GM21390 (cell line): ENCODE measurements around the gene CADM3.

Experiments used
- ATAC-seq: cut with Tn5 transposase; IDR thresholded peaks from one replicate; pipeline ENCODE4 v1.9.1; 2021; ENCODE audit not compliant: unreplicated experiment

The CADM3 gene

GRCh38 chr1:159206110-159206509 is 34.7 kb downstream of the CADM3 start:
- no peak for ATAC-seq

DNA sequence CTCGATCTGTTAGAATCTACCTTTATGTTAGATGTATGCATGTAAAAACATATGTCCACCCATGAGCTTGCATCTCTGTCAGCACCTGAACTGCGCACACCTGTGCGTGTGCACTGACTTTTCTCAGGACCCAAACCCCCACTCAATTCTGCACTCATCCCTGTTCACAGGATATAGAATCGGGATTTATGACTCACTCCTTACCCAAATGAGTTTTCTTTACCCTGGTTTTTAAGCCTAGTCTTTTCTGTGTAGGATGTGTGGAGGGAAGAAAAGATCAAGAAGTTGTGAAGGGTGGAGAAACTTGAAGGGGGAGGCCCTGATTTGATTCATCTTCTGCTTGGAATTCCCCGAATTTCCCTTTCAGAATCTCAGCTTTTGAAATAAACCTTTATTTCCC is 35.7 kb downstream of the CADM3 start:
- ATAC-seq: no peak

DNA sequence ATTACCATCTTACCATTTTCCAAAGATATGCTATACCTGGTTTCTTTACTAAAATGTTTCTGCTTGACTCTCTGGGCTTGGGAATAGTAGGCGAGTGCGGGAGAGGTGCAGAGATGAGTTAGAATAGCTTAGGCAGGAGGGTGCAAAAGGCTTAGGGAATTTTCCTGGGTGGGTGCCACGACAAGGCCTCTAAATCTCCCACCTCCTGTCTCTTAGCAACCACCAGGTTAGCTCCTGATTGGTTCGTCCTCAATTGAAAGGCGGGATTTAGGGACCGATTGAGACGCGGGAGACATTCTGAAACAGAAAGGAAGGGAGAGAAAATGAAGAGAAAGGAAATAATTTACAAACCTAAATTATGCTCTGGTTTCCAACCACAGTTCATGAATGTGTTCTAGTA is 36.4 kb downstream of the CADM3 start:
- ATAC-seq: no peak

- ATAC-seq: no peak
Observed at GRCh38 chr1:159208175-159208825, 36.9 kb downstream of the CADM3 start.

GRCh38 chr1:159209061-159209460 is 37.6 kb downstream of the CADM3 start:
- no peak for ATAC-seq

DNA sequence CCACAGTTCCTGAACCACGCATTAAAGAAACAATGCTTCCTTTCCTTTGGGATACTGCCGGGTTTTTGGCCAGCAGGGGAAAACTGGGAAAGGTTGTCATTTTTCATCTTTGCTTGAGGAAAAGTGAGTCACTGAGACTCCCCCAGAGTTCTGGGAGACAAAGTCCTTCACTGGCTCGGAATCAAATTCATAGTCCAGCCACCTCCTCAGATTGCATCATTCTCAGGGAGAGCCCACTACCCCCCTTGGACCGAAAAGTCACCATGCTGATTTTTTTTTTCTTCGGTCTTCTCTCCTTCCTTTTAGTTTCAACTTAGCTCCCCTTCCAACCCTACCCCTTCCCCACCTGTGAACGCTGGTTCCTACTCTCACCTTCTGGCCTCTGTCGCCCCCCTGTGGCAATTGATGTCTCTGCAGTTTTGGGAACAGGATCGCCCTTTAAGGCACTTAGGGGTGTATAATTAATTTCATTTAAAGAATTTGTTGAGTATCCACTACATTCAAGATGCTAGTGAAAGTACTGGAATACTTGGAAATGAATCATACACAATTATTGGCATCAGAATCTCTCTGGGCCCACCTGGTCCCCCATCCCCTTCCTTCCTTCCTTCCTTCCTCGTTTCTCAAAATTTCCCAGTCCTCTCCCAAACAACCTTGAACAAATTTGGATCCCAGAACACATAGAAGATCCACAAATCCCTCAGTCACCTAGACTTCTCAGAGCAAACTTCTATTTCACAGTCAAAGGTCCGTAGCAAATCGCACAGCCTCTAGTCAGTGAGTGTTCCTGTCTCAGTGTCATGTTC is 40.1 kb downstream of the CADM3 start:
- ATAC-seq: no peak

DNA sequence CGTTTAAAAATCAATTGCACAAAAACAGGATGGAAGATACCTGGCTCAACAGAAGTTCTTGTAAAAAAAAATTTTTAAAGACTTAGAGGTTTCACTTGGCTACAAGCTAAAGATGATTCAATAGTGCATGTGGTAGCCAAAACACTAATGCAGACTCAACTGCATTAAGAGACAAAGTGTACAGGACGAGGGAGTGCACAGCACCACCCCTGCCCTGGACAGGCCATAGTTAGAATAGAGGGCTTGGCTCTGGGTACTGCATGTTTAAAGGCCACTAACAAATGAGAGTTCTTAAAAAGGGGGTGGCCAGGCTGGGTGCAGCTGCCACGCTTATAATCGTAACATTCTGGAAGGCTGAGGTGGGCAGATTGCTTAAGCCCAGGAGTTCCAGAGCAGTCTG is 41.2 kb downstream of the CADM3 start:
- ATAC-seq: no peak

DNA sequence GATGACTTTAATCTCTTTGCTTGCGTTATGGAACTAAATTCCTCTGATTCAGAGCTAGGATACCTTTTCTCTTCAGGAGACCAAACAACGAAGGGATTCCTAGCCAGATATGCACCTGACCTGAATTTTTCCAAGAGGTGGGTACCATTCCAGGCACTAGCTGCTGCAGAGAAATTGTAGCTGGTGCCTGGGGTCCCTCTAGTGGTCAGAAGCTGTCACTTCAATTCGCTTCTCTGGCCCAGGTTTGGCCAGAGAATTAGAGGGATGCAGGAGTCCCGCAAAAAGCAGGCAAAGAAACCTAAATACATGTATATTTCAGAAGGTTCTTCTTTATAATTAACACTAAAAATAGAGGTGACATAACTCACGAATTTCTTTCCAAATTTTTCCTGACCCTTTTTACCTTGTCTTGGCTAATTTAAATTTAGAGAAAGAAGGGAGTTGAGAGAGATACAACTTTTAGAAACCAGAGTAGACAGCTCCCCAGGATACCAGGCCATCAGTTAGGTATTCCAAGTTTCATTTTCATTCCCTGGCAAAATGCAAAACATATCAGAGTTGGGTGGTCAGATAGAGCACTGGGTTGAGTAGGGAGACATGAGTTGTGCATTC is 42.8 kb downstream of the CADM3 start:
- no peak for ATAC-seq

DNA sequence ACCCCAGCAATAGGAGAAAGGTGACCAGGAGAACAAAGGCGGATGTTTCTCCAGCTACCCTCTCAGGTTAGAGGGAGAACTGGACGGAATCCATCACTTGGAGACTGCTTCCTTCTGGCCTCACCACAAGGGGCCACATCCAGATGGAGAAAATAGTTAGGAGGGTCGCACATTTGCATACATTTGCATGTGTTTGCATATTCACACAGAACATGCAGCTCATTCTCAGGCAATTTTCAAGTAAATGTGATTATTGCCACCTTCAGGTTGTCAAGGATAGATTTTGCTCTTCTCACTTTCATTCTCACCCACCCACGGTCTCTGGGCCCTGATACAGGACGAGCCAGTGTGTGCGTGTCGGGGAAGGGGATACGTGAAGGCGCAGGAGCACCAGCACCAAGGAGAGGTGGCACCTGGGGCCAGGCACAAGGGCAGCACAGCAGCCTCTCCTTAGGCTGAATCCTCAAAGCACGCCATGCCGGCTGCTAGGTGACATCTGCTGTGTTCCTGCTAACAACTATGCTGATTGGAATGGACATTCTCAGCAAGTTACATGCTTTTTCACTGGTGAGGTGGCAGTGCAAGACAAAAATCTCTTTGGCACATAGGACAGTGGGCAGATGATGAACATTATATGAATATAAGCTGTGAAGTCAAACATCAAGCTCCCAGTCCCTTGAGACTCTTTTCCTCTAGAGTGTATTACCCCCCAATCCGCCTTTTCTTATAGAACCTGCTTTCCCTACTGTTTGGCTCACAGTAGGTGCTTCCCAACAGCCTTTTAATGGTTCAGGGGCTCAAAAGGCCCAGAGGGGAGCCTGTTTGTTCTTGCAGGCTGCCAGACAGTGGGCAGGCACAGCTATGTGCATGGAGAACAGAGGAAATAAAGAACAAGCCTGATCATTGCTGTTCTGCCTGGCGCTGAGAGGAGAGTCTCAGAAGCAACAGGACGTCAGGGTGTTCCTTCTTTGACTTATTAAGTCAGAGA is 47.5 kb downstream of the CADM3 start:
- no peak for ATAC-seq

DNA sequence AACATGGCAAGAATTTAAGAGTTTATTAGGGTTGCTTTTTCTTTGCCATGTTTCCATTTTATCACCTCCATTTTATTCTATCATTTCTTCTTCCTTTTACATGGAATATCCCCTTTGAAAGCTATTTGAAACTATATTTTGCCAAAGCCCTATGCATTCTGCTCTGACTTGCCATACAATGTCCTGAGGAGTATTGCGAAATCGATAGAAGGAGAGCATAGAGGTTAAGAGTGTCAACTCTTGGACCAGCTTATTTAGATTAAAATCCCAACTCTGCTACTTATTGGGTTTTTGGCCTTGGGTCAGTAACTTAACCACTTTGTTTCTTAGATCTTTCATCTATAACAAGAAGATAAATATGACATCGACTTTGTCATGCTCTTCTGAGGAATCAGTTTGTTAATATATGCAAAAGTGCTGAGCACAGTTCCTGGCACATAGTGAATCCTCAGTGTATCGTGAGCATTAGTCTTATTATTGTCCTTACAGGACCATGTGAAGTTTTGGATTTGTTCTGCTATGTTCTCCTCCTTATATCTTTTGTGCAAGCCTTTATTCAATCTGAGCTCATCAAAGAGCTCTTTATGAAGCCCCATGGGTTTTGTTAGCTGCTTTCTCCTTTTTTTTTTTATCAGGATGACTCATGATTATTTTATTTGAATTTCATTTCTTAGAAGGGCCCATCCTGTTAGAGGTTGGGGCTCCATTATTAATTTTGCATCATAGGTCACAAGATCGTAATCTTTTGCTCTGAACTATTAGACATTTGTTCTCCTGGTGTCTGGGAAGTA is 50.9 kb downstream of the CADM3 start:
- ATAC-seq: no peak

DNA sequence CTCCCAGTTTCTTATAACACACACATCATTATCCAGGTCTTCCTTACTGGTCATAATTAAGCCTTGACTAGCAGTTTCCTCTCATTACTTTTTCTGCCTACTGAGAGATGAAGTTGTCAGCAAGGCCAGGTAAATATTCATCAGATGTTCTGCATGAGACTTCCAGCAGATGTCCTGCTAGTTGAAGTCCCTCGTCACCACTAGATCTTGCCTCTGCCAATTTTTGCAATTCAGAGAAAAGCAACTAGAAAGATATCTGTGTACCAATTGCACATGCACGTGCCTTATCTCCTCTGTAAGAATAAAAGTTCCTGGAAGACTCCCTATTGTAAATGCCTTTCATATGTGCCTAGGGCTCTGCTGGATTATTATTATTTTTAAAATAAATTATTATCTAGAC is 51.6 kb downstream of the CADM3 start:
- ATAC-seq: no peak

- ATAC-seq: no peak
Observed at GRCh38 chr1:159228554-159228953, 57.1 kb downstream of the CADM3 start.

- no peak for ATAC-seq
Observed at GRCh38 chr1:159229260-159229885, 58.0 kb downstream of the CADM3 start.

DNA sequence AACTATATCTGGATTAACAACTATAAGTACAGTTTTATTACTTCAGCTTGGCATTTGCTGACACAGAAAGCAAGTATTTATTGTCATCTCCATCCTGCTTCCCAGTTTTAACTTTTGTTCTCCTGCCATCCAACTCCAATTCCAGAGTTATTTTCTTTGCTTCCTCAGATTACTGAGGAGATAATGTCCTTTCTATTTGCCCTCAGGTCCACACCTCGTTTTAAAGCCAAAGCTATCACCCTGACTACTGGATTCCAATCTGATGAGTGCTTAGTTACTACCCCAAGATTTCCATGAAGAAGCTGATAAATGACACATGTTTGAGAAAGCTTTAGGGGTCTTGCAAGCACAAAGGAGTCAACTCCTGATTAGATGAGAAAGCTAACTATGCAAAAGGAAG is 58.5 kb downstream of the CADM3 start:
- ATAC-seq: no peak

DNA sequence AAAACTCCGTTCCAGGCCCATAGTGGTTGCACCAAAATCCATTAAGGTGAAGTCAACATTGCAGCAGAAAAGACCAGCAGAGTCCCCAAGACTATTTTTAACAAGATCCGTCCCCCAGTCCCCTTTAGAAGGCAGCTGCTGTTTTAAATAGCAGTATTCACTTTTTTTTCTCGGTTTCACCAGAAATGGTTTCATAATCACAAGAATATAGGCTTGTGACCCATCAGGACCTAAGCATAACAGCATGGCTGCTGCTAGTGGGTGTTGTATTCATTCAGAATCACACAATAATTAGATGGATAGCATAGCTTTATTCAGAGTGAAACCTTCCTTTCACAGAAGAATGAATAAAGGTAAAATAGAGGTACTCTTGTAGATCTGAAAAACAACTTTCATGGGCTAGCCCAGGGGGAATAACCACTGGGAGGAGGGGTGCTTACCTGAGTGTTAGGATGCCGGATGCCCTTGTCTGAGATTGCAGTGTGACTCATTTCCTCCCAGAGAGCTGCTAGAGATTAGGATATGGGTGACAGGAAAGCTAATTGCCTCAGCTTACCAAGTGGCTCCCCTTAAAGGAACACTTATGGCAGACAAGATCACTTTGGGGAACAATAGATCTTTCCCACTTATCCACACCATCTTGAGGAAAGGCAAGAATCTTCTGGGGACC is 68.3 kb downstream of the CADM3 start:
- ATAC-seq: peak; percentile 96

DNA sequence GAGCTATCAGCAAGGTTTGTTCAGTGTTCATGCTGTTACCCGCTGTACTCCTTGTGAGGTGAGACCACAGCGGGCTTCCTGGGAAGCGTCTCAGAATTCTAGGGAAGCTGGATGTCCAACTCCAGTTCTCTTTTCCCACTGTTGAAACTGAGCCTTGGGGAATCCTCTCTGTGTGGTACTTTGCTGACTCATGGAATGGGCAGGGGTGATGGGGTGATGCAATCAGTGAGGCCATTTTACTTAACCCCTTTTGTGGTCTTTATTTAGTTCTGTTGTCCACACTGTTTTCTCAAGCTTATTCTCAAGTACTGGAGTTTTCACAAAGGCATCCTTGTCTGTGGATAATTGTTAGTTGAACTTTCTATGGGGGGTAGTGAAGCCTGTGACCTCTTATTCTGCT is 75.9 kb downstream of the CADM3 start:
- no peak for ATAC-seq

GRCh38 chr1:159248311-159248710 is 76.9 kb downstream of the CADM3 start:
- ATAC-seq: no peak

GRCh38 chr1:159250638-159251216 is 79.3 kb downstream of the CADM3 start:
- no peak for ATAC-seq
